ENCODE results near the gene GABRG3. TPM values are rescaled to one million over a fixed set of nuclear protein-coding genes. Genes with fewer than 3 reads are reported as not detected.

GABRG3 gene
- total RNA-seq, 1 experiment from 2014 or later, result 0.15 TPM

DNA sequence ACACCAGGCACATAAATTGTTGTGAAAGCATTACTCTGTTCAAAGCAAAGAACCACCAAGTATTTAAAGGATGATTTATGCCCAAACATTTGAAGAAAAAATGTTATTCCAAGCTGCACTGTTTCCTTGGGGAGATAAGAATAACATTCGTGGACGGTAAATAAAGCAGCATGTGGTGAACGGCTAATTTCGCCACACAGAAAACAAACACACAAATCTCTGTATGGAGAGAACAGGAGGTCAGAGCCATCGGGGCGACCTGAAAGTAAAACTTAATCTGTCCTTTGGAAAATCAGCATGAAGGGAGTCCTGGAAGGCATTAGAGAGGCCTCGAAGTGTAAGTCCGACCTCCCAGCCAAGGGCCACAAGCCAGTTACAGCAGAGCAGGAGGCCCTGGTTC lies 27.1 kb upstream of the GABRG3 start:
- Histone ChIP-seq H3K56ac (ENCODE audit: insufficient read length, low read depth, low read length) (no peak overlapping the region), H3K9ac (ENCODE audit: extremely low read depth, insufficient read length, low read length) (no peak overlapping the region), H3K27me3 (ENCODE audit: insufficient read depth, low read length) (no peaks in the 10 kb centered on the region), H3K79me1 (ENCODE audit: insufficient read depth, low read depth, low read length, poor library complexity, severe bottlenecking) (no peaks in the 10 kb centered on the region), H3K18ac (ENCODE audit: insufficient read length, low read depth, low read length) (no peak overlapping the region), H3K4ac (ENCODE audit: low read depth, low read length) (no peak overlapping the region), H2BK120ac (ENCODE audit: low read depth, low read length, poor library complexity, severe bottlenecking) (no peak overlapping the region), H2BK20ac (ENCODE audit: low read depth, low read length, poor library complexity, severe bottlenecking) (no peak overlapping the region), H3K9me3 (ENCODE audit: control insufficient read depth, low read depth, low read length) (no peaks in the 10 kb centered on the region), H3K14ac (ENCODE audit: insufficient read depth, low read length) (no peak overlapping the region), H2BK12ac (ENCODE audit: insufficient read length, low read depth, low read length) (no peak overlapping the region), H2BK5ac (ENCODE audit: insufficient read length, low read length) (no peak overlapping the region), H4K20me1 (ENCODE audit: control insufficient read depth, insufficient read depth, insufficient read length) (no peaks in the 10 kb centered on the region), H2AK5ac (ENCODE audit: insufficient read length, low read length) (no peak overlapping the region), H4K8ac (replicated peaks; ENCODE audit: insufficient read length, low read depth, low read length) (no peak overlapping the region), H2BK15ac (ENCODE audit: low read depth, low read length) (no peak overlapping the region), H2AFZ (ENCODE audit: low read length) (no peak overlapping the region), H3K79me2 (ENCODE audit: insufficient read depth, low read length) (no peaks in the 10 kb centered on the region), H3K27ac (ENCODE audit: insufficient read length, low read depth, low read length) (no peak overlapping the region), H3K4me2 (ENCODE audit: insufficient read depth, insufficient read length, low read length) (no peak overlapping the region), H3K4me1 (ENCODE audit: insufficient read depth, low read length) (no peaks in the 10 kb centered on the region), H3K23ac (ENCODE audit: insufficient read length, low read depth, low read length) (no peak overlapping the region), H3T11ph (ENCODE audit: low read length) (no peak overlapping the region), H4K91ac (ENCODE audit: insufficient read length, low read depth, low read length) (no peak overlapping the region), H3K23me2 (ENCODE audit: insufficient read length, low read depth, low read length, poor library complexity, severe bottlenecking) (no peaks in the 10 kb centered on the region), H4K5ac (ENCODE audit: insufficient read length, low read depth, low read length) (no peak overlapping the region)
- no peaks in the 10 kb centered on the region for H3K9me3 Mint-ChIP-seq
- H3K4me1 Mint-ChIP-seq, result peaks cover 11% of the 10 kb centered on the region in 2 experiments
- H3K27ac Mint-ChIP-seq, result no peak overlapping the region
- H3K4me3 Mint-ChIP-seq, result no peak overlapping the region
- WGBS (ENCODE audit: extremely low coverage, insufficient read length, low lambda C conversion rate), result no CpG with 5 or more reads among the region's 8 CpGs
- no peak for DNase-seq
- peaks cover 1% of the 10 kb centered on the region; the same call in 1 of the 2 replicates for H3K27me3 Mint-ChIP-seq (ENCODE audit: low read depth)
- TF ChIP-seq, protein P1, sequence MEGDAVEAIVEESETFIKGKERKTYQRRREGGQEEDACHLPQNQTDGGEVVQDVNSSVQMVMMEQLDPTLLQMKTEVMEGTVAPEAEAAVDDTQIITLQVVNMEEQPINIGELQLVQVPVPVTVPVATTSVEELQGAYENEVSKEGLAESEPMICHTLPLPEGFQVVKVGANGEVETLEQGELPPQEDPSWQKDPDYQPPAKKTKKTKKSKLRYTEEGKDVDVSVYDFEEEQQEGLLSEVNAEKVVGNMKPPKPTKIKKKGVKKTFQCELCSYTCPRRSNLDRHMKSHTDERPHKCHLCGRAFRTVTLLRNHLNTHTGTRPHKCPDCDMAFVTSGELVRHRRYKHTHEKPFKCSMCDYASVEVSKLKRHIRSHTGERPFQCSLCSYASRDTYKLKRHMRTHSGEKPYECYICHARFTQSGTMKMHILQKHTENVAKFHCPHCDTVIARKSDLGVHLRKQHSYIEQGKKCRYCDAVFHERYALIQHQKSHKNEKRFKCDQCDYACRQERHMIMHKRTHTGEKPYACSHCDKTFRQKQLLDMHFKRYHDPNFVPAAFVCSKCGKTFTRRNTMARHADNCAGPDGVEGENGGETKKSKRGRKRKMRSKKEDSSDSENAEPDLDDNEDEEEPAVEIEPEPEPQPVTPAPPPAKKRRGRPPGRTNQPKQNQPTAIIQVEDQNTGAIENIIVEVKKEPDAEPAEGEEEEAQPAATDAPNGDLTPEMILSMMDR (conservative IDR thresholded peaks at IDR 0.05), result no peak
- H3K36me3 Mint-ChIP-seq (ENCODE audit: insufficient read depth in 1 of 3, low read depth in 3 of 3), result peaks cover 0 to 5% (median 0%) of the 10 kb centered on the region in 3 experiments; a peak in 2 of 7 replicates
